Kidney (tissue), 14 donors: Measurements from ENCODE around the gene SLC25A47. TPM values are rescaled to one million over a fixed set of nuclear protein-coding genes. Genes with fewer than 3 reads are reported as not detected.

Experiments used
- DNase-seq, 5 donors: peaks; one replicate each; pipeline ENCODE4 v3.0.0-alpha.2; 2013 to 2020
- FAIRE-seq: peaks from 2 replicates; lab custom pipeline; 2012; peaks lifted over from hg19 to GRCh38; lab: Jason Lieb, UNC
- H3K27ac ChIP-seq, 2 donors: one replicate each; pipeline ENCODE4 v1.7.0; 2013; ENCODE audit warnings: low read depth in 2 of 2, low read length in 2 of 2, inconsistent platforms in 1 of 2
- H3K27me3 ChIP-seq: one replicate; pipeline ENCODE4 v1.7.1; 2013; ENCODE audit warnings: low read length, inconsistent platforms; ENCODE audit not compliant: control insufficient read depth, insufficient read depth
- H3K36me3 ChIP-seq, 3 donors: one replicate each; pipeline versions ENCODE4 v1.7.0 to v1.7.1; 2013; ENCODE audit warnings: low read length in 3 of 3, control low read depth in 1 of 3, inconsistent platforms in 1 of 3; ENCODE audit not compliant: insufficient read depth in 3 of 3, control insufficient read depth in 2 of 3
- H3K4me1 ChIP-seq, 3 donors: one replicate each; pipeline versions ENCODE4 v1.7.0 to v1.7.1; 2013; ENCODE audit warnings: low read length in 3 of 3, inconsistent platforms in 1 of 3, low read depth in 1 of 3; ENCODE audit not compliant: control insufficient read depth in 2 of 3, insufficient read depth in 2 of 3
- H3K4me3 ChIP-seq, 3 donors: one replicate each; pipeline versions ENCODE4 v1.7.0 to v1.8.1; 2013; ENCODE audit warnings: low read length in 3 of 3, control low read depth in 1 of 3, inconsistent platforms in 1 of 3
- H3K9ac ChIP-seq, 3 donors: one replicate each; pipeline versions ENCODE4 v1.7.0 to v1.7.1; 2013; ENCODE audit warnings: low read length in 3 of 3, control low read depth in 1 of 3, inconsistent platforms in 1 of 3
- H3K9me3 ChIP-seq, 3 donors: one replicate each; pipeline versions ENCODE4 v1.7.0 to v1.7.1; 2013; ENCODE audit warnings: low read length in 3 of 3, control low read depth in 1 of 3, inconsistent platforms in 1 of 3; ENCODE audit not compliant: control insufficient read depth in 2 of 3, insufficient read depth in 1 of 3
- CTCF ChIP-seq: IDR thresholded peaks from 3 replicates; pipeline ENCODE4 v1.5.1; 2012; ENCODE audit warnings: mild to moderate bottlenecking, moderate library complexity, borderline replicate concordance; ENCODE audit not compliant: insufficient read depth; ENCODE audit errors: extremely low read depth
- intact Hi-C: fragments of 100-400 bp; cut with DNase I; formaldehyde crosslinking; loops from one replicate; pipeline ENCODE4 v1.11.1; 2022
- polyA plus RNA-seq: library from polyadenylated mRNA; stranded (reverse); fragments of 350-450 nt; fragmentation: Illumina TruSeq; extraction: RNeasy Lipid Tissue Mini Kit (QIAGEN cat#74804); gene quantifications from one replicate; pipeline ENCODE4 v1.2.3, GENCODE V29; 2014; ENCODE audit warnings: low read depth, low replicate concordance; ENCODE audit not compliant: insufficient read depth
- total RNA-seq: library from RNA; stranded (reverse); fragmentation: NEBNext Ultra II Directional; extraction: Animal tissue kit (Norgen Biotek cat#: 25700); gene quantifications from one replicate; pipeline ENCODE4 v1.2.1, GENCODE V29; 2021
- donor health status: control.
- donor health status: control.
- donor health status: control.
- donor health status: control.
- donor health status: control.
- donor health status: DM: yes; HTN: yes; CAD: no.
- donor health status: Normal renal cell carcinoma (clear cell type).

Gene SLC25A47
- total and polyA plus RNA-seq, 2 donors from 2014 or later, result 1.0 TPM; not detected in 1

- intact Hi-C loops, result no loop called here
- H3K36me3 ChIP-seq, result peaks cover 10 to 20% (median 15%) of the 10 kb centered on the region in 3 donors
- H3K9me3 ChIP-seq, result peaks cover 0 to 2% (median 0%) of the 10 kb centered on the region in 3 donors
- no peaks in the 10 kb centered on the region for H3K4me1 ChIP-seq
- H3K27ac ChIP-seq, result no peak overlapping the region
- H3K4me3 ChIP-seq, result no peak overlapping the region
- H3K27me3 ChIP-seq, result no peaks in the 10 kb centered on the region
- TF ChIP-seq CTCF, result no peak
- no peak for FAIRE-seq
- no peak for DNase-seq
- no peak overlapping the region for H3K9ac ChIP-seq
Observed at GRCh38 chr14:100362311-100362927, 39.3 kb downstream of the SLC25A47 start.

- intact Hi-C loops, result no loop called here
- Histone ChIP-seq H3K9me3 (peaks cover 0 to 2% (median 0%) of the 10 kb centered on the region in 3 donors), H3K4me3 (no peak overlapping the region), H3K4me1 (no peaks in the 10 kb centered on the region), H3K9ac (no peak overlapping the region), H3K36me3 (peaks cover 10 to 27% (median 15%) of the 10 kb centered on the region in 3 donors), H3K27ac (no peak overlapping the region), H3K27me3 (no peaks in the 10 kb centered on the region)
- FAIRE-seq (no peak), DNase-seq (no peak)
- TF ChIP-seq CTCF, result no peak
Observed at GRCh38 chr14:100363053-100363452, 39.9 kb downstream of the SLC25A47 start.

DNA sequence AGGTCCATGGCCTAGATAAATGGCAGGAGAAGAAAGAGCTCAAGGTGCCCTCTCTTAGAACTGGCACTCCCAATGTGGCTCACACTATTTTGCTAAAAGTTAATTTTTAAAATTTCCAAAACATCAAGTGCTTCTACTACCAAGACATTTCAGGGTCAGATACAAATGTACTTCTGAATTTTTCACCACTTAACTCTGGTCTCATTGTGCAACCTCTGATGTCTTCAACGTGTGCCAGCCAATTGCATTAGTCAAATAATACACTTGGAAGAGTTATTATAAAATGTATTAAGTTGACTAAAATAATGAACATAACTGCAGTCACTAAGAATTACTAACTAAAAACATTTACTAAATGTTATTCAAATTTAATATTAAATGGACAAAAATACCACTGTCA, 41.3 kb downstream of the SLC25A47 start:
- Histone ChIP-seq H3K9me3 (no peaks in the 10 kb centered on the region), H3K36me3 (peaks cover 2 to 23% (median 19%) of the 10 kb centered on the region in 3 donors), H3K27me3 (no peaks in the 10 kb centered on the region), H3K4me1 (no peaks in the 10 kb centered on the region), H3K9ac (no peak overlapping the region), H3K4me3 (no peak overlapping the region), H3K27ac (no peak overlapping the region)
- DNase-seq (no peak), FAIRE-seq (no peak)
- intact Hi-C loops, result no loop called here
- no peak for TF ChIP-seq CTCF
